Measurements from ENCODE around the gene CDC14B.

The CDC14B gene

GRCh38 chr9:96513622-96514021 is 106.0 kb downstream of the CDC14B start:
- in situ Hi-C loops (cut with HindIII; ENCODE audit: low sequenced_read_pairs) = loop anchor here (5.0 kb wide), 1 partner anchor 39 kb away; no protein-coding TSS in a partner anchor
- H3K4me3 ChIP-seq (ENCODE audit: low read depth, low read length) = no peak overlapping the region
- TF ChIP-seq CTCF (IDR thresholded peaks at IDR 0.05; ENCODE audit: low read depth, low read length, missing control alignments) = no peak
- DNase-seq (ENCODE audit: low read depth) = no peak

GRCh38 chr9:96512240-96512639 is 107.4 kb downstream of the CDC14B start:
- no peak overlapping the region for H3K4me3 ChIP-seq (ENCODE audit: low read depth, low read length)
- no peak for DNase-seq (ENCODE audit: low read depth)
- TF ChIP-seq CTCF (IDR thresholded peaks at IDR 0.05; ENCODE audit: low read depth, low read length, missing control alignments) = no peak
- in situ Hi-C loops (cut with HindIII; ENCODE audit: low sequenced_read_pairs) = loop anchor here (5.0 kb wide), 1 partner anchor 40 kb away; no protein-coding TSS in a partner anchor

- in situ Hi-C loops (cut with HindIII; ENCODE audit: low sequenced_read_pairs) = loop anchor here (5.0 kb wide), 1 partner anchor 42 kb away; no protein-coding TSS in a partner anchor
- no peak for TF ChIP-seq CTCF (IDR thresholded peaks at IDR 0.05; ENCODE audit: low read depth, low read length, missing control alignments)
- no peak overlapping the region for H3K4me3 ChIP-seq (ENCODE audit: low read depth, low read length)
- DNase-seq (ENCODE audit: low read depth) = no peak
These were observed 109.4 kb downstream of the CDC14B start for GRCh38 chr9:96510258-96510657.

- in situ Hi-C loops (cut with HindIII; ENCODE audit: low sequenced_read_pairs) = loop anchor here (5.0 kb wide), 1 partner anchor 42 kb away; no protein-coding TSS in a partner anchor
- no peak overlapping the region for H3K4me3 ChIP-seq (ENCODE audit: low read depth, low read length)
- TF ChIP-seq CTCF (IDR thresholded peaks at IDR 0.05; ENCODE audit: low read depth, low read length, missing control alignments) = no peak
- DNase-seq (ENCODE audit: low read depth) = no peak
These were observed 109.8 kb downstream of the CDC14B start for GRCh38 chr9:96509848-96510247.

GRCh38 chr9:96509026-96509425 is 110.6 kb downstream of the CDC14B start:
- no peak for TF ChIP-seq CTCF (IDR thresholded peaks at IDR 0.05; ENCODE audit: low read depth, low read length, missing control alignments)
- H3K4me3 ChIP-seq (ENCODE audit: low read depth, low read length) = no peak overlapping the region
- in situ Hi-C loops (cut with HindIII; ENCODE audit: low sequenced_read_pairs) = no loop called here
- no peak for DNase-seq (ENCODE audit: low read depth)

- no peak for DNase-seq (ENCODE audit: low read depth)
- in situ Hi-C loops (cut with HindIII; ENCODE audit: low sequenced_read_pairs) = no loop called here
- H3K4me3 ChIP-seq (ENCODE audit: low read depth, low read length) = no peak overlapping the region
- TF ChIP-seq CTCF (IDR thresholded peaks at IDR 0.05; ENCODE audit: low read depth, low read length, missing control alignments) = no peak
These were observed 111.3 kb downstream of the CDC14B start for GRCh38 chr9:96508227-96508940.
